NCI-H1694 treated with DMSO at 0.1 percent for 48 hours (cell line): ENCODE measurements around the gene CD47.

ENCODE experiments used
- DNase-seq: peaks from one replicate; lab custom pipeline; 2025; lab: John Stamatoyannopoulos, UW

Gene CD47

GRCh38 chr3:108051005-108051404, 39.8 kb downstream of the CD47 start:
- DNase-seq: no peak

DNA sequence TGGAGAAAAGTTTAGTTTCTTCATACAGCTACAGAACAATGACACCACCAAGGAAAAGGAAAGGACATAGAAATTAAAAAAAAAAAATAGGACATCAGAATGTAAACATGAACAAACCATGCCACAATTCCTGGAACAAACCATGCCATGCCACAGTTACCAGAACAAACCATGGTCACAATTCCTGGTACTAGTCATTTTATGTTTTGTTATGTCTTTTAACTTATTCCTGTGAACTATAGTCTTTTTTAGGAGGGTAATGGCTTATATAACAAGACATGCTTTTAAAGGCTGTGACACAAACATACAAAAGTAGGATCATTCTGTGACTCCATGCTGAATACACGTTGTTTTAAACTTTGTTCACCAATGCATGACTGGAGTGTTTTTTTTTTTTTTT, 42.8 kb downstream of the CD47 start:
- no peak for DNase-seq

DNA sequence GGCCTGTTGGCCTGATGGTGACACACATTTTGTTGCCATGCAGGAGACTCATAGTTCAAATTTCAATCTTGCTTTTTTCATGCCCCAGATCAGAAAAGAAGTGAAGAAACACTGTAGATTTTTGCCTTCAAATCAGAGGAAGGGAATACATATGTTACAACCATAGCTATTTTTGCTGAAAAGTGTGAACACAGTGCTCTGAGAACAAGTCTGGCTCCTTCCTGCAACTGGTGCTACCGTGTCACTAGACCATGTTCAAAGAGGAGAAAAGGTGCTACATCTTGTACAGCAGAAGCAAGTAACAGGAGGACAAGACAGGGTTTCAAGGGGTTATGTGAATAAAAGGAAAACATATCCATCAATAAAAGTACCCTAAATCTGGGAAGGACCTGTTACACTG, 44.6 kb downstream of the CD47 start:
- DNase-seq: no peak

GRCh38 chr3:108044699-108045098, 46.1 kb downstream of the CD47 start:
- no peak for DNase-seq

DNA sequence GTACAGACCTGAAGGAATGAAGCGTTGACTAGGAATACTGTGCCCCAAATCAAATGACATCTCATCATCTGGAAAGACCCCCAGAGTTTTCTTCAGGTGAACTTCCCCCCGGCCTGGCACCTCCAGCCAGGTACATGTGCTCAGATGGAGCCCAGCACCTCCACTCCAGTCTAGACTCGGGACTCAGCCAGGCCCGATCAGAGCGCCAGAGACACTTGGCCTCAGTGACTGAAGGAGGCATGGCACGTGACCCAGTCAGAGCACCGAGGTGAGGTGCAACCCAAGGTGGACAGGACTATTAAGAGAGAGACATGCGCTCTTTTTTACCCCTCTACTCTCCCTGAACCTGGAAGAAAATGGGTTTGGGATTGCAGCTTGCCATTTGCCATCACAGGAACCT, 48.5 kb downstream of the CD47 start:
- DNase-seq: no peak

DNA sequence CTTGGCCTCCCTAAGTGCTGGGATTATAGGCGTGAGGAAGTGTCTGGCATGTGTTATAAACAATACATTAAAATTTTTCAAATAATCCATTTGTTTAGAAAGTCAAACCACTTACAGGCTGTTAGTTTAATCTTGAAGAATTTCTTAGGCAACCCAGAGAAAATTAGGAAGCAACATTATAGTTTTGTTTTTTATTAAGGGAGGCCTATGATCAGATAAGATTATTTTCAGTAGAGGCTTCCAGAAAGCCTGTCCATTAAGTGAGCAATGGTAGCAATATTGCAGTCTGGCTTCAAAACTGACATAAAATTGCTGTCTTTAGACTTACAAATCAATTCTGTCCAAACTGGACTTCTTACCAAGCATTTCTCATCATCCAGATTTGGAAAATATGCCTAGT, 49.6 kb downstream of the CD47 start:
- no peak for DNase-seq

GRCh38 chr3:108037770-108038169, 53.1 kb downstream of the CD47 start:
- DNase-seq: no peak

DNA sequence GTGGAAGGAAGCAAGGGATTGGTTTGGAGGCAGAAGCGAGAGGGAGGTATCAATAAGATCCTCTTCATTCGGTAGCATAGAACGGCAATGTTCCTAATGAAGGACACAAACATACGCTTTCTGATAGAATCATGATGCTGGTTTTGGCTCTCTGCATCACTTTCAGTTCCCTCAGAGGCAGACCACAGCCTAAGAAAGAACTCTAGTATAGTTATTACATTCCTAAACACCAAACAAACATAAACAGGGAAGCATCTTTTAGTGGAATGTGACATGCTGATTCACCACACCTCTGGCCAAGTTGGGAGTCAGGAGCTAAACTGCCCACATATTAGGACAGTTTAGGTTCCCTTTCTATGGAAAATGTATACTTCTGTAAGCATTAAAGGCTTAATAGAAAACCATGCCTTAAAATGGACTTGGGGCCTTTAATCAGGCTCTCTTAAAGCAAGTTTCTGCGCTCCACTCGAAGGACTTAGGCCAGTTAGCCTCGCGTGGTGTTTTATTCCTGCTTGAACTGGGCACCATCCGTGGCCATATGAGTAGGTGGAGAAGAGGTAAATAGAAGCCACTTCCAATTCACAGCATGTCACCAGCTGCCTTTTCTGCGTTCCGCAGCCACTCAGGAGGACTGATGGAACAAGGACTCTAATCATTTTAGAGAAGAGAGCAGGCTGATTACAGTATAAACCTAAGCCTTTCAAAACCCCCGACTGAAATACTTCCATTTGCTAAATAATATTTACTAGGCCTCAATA, 53.7 kb downstream of the CD47 start:
- DNase-seq: no peak

- DNase-seq: no peak
These were observed 54.4 kb downstream of the CD47 start for GRCh38 chr3:108036401-108036800.

- no peak for DNase-seq
These were observed 55.1 kb downstream of the CD47 start for GRCh38 chr3:108035751-108036150.

DNA sequence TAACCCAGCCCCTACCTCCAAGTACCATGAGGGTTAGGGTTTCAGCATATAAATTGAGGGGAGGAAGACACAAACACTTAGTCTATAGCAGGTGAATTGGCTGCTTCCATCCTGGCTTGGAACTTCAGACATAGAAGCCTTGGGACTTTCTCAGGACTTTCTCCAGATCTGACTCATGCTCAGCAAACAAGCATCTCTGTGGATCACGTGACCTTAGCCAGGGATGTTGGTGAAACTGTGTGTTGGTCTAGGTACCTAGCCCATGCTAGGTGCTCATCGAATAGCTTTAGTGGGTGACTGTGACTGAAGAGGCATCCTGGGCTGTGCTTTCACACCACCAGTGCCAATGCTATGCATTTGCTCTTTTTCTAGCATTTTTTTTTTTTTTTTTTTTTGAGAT, 58.9 kb downstream of the CD47 start:
- DNase-seq: no peak

DNA sequence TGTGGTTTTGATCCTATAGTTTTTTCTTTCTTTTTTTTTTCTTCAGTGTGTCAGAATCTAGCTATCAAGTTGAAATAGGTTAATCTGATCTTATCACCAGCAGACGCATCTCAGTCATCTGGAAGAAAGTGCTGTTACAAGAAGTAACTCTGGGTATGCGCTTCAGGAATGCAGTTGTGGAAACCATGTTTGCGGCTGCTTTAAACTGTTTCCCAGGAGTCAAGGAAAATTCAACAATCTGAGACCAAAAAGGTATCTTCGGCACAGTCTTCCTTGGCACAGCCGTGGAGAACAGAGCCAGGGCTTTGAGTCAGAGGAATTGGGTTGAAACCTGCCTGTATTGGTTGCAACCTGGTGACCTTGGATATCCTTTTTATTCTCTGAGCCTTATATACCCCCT, 59.9 kb downstream of the CD47 start:
- DNase-seq: no peak

- no peak for DNase-seq
These were observed 61.4 kb downstream of the CD47 start for GRCh38 chr3:108029466-108029865.

DNA sequence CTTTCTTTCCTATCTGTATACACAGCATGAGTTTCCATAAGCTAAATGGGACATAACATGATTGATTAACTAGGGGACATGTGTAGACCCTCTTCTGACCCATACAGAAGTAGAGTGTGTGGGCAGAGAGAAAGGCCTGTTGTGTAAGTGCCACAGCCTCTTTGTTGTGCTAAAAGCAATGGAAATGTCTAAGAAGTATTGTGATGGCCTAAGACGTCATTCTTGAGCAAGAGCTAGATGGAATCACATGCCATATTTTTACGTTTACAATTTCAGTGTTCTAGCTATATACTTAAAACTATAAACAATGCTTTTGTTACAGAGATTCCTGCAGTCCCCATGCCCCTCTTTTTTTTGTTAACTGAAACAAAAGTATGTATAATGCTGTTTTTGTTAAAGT, 61.9 kb downstream of the CD47 start:
- no peak for DNase-seq

DNA sequence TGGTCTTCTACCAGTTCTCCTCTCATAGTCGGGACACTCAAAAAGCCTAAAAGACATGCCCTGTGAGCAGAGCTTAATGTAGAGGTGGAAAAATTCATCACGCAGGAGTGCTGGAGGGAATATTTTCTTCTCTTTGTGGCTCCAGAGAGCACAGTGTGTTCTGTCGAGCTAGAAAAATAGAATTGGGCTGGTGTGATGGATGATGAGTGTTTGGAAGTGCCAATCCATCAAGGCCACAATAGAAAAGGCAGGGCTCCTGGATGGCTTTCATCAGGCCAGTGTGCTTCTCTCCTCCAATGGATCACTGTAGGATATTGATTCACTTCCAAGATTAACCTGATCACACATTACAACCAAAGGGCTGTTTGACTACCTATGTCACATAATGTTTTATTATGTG, 65.7 kb downstream of the CD47 start:
- no peak for DNase-seq

GRCh38 chr3:108024146-108024850, 66.5 kb downstream of the CD47 start:
- DNase-seq: no peak

GRCh38 chr3:108022256-108023150, 68.3 kb downstream of the CD47 start:
- DNase-seq: no peak

- no peak for DNase-seq
These were observed 69.3 kb downstream of the CD47 start for GRCh38 chr3:108021533-108021932.

DNA sequence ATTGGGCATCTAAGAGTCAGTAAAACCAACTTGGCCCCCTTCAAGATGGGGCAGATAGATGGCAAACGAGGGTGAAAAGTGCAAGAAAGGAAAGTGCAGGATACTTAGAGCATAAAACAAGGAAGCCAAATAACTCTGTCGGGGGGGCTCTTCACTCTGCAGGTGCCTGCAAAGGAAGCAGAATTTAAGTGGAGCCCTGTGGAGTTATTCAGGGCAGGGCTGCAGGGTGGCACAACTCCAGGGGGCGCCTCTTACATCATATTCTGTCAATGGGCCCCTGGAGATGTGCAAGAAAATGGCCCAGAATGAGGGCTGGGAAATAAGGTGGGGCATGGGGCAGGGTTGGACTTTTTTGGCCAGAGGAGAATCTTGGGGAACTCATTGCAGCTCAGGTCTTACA, 69.7 kb downstream of the CD47 start:
- no peak for DNase-seq

DNA sequence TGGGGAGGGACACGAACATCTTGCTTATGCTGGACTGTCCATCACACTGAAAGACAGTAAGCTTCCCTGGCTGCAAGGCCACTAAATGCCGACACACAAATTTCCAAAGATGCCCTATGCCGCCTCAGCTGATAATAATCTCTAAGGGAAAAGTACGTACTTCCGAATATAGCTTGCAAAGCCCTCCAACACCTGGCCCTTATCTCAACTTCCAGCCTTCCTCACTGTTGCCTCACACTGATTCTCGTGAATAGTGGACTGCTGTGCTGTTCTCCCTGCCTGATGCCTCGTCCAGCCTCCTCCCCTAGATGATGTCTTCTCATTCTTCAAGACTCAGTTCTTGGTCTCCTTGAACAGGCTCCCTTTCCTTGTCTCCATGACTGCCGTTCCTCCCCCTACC, 72.3 kb downstream of the CD47 start:
- DNase-seq: no peak

GRCh38 chr3:108017587-108017986, 73.2 kb downstream of the CD47 start:
- no peak for DNase-seq

- no peak for DNase-seq
These were observed 75.9 kb downstream of the CD47 start for GRCh38 chr3:108014943-108015342.
